NCI-H1105 treated with DMSO at 0.1 percent for 48 hours (cell line): ENCODE data around the gene PHRF1.
A peak's percentile ranks its signal among the peaks of the same experiment; 100 is the strongest.
"Not testable (repeated sequence)": the region's sequence is repeated elsewhere in the genome, so short reads cannot be mapped to it uniquely, and the experiment has no call there.

Experiments
- DNase-seq: peaks from one replicate; lab custom pipeline; 2025; lab: John Stamatoyannopoulos, UW

Gene PHRF1

GRCh38 chr11:573146-573759 is 3.0 kb upstream of the PHRF1 start:
- no peak for DNase-seq

GRCh38 chr11:574031-574570 is 2.2 kb upstream of the PHRF1 start:
- DNase-seq, result not testable (repeated sequence)

- DNase-seq, result no peak
Measured at GRCh38 chr11:574632-575312, 1.5 kb upstream of the PHRF1 start.

GRCh38 chr11:575313-575995 is 816 bp upstream of the PHRF1 start:
- peak; percentile 79 for DNase-seq

- no peak for DNase-seq
Measured at GRCh38 chr11:576811-577610, 741 bp downstream of the PHRF1 start.

GRCh38 chr11:577611-577894 is 1.3 kb downstream of the PHRF1 start:
- no peak for DNase-seq

- DNase-seq, result no peak
Measured at GRCh38 chr11:578276-579035, 2.2 kb downstream of the PHRF1 start.

GRCh38 chr11:579830-580601 is 3.7 kb downstream of the PHRF1 start:
- no peak for DNase-seq

GRCh38 chr11:581342-581741 is 5.1 kb downstream of the PHRF1 start:
- DNase-seq, result no peak

GRCh38 chr11:581752-582151 is 5.5 kb downstream of the PHRF1 start:
- DNase-seq, result no peak

GRCh38 chr11:584287-584686 is 8.0 kb downstream of the PHRF1 start:
- DNase-seq, result no peak

GRCh38 chr11:586376-587316 is 10.4 kb downstream of the PHRF1 start:
- no peak for DNase-seq

- DNase-seq, result no peak
Measured at GRCh38 chr11:587546-587945, 11.3 kb downstream of the PHRF1 start.

GRCh38 chr11:587978-588380 is 11.7 kb downstream of the PHRF1 start:
- DNase-seq, result no peak

- no peak for DNase-seq
Measured at GRCh38 chr11:589798-590197, 13.5 kb downstream of the PHRF1 start.

GRCh38 chr11:590997-591396 is 14.7 kb downstream of the PHRF1 start:
- DNase-seq, result no peak

- no peak for DNase-seq
Measured at GRCh38 chr11:592501-592900, 16.2 kb downstream of the PHRF1 start.

GRCh38 chr11:592918-593317 is 16.6 kb downstream of the PHRF1 start:
- no peak for DNase-seq

GRCh38 chr11:593347-593746 is 17.1 kb downstream of the PHRF1 start:
- DNase-seq, result no peak

- no peak for DNase-seq
Measured at GRCh38 chr11:595400-595799, 19.1 kb downstream of the PHRF1 start.
